Breast epithelium (tissue), 4 donors: ENCODE measurements around the gene RBM18. TPM values are rescaled to one million over a fixed set of nuclear protein-coding genes. Genes with fewer than 3 reads are reported as not detected.

Experiments
- DNase-seq, 2 donors: peaks; one replicate each; pipeline ENCODE4 v3.0.0-alpha.2; 2019; ENCODE audit warnings: low spot score in 2 of 2
- H3K27ac ChIP-seq, 2 donors: fragments of 200-600 bp; sonication (generic) in 1 of 2; one replicate each; pipeline ENCODE4 v1.5.1; 2016 to 2019; ENCODE audit warnings: mild to moderate bottlenecking in 1 of 2
- H3K27me3 ChIP-seq, 2 donors: fragments of 200-600 bp; sonication (generic) in 1 of 2; one replicate each; pipeline versions ENCODE4 v1.5.1 to v1.6.0; 2017 to 2019; ENCODE audit warnings: control low read depth in 1 of 2, mild to moderate bottlenecking in 1 of 2
- H3K36me3 ChIP-seq: fragments of 200-600 bp; one replicate; pipeline ENCODE4 v1.5.1; 2019
- H3K4me1 ChIP-seq, 2 donors: fragments of 200-600 bp; sonication (generic); one replicate each; pipeline ENCODE4 v1.5.1; 2016 to 2019; ENCODE audit warnings: control low read depth in 1 of 2
- H3K4me3 ChIP-seq, 3 donors: fragments of 200-600 bp; sonication (generic); 1 replicate in 2 of 3; 2 replicates in 1 of 3; pipeline ENCODE4 v1.5.1; 2016 to 2019; ENCODE audit warnings: mild to moderate bottlenecking in 3 of 3, moderate library complexity in 2 of 3
- H3K9me3 ChIP-seq, 2 donors: fragments of 200-600 bp; sonication (generic) in 1 of 2; one replicate each; pipeline ENCODE4 v1.5.1; 2016 to 2019; ENCODE audit warnings: control low read depth in 1 of 2
- POLR2A ChIP-seq: fragments of 450-650 bp; IDR thresholded peaks from one replicate; pipeline ENCODE4 v1.6.1; 2016; ENCODE audit warnings: antibody characterized with exemption, mild to moderate bottlenecking, moderate library complexity
- POLR2AphosphoS5 ChIP-seq, 3 donors: sonication (generic); formaldehyde crosslinking; IDR thresholded peaks; one replicate each; pipeline ENCODE4 v1.6.1; 2017; ENCODE audit warnings: antibody characterized with exemption in 3 of 3
- intact Hi-C: fragments of 100-400 bp; cut with DNase I; formaldehyde crosslinking; loops from one replicate; pipeline ENCODE4 v1.15.1; 2023; ENCODE audit warnings: low total_unique reads
- total RNA-seq, 3 donors: library from RNA; depleted of rRNA; stranded (reverse); fragments of >200 nt; gene quantifications; one replicate each; pipeline ENCODE4 v1.1.0, GENCODE V29; 2016
- TF ChIP-seq, protein P1 (sequence below), 3 donors: fragments of 450-650 bp; IDR thresholded peaks; one replicate each; pipeline ENCODE4 v1.5.1; 2016 to 2017; ENCODE audit warnings: antibody characterized with exemption in 3 of 3, mild to moderate bottlenecking in 3 of 3, moderate library complexity in 3 of 3

The RBM18 gene
- total RNA-seq, 3 donors from 2014 or later, result 10.4 to 20.9 (median 13.4) TPM

GRCh38 chr9:122220673-122221182 lies 43.9 kb downstream of the RBM18 start:
- Histone ChIP-seq H3K4me1 (peaks cover 12 to 14% of the 10 kb centered on the region in 2 donors), H3K36me3 (no peaks in the 10 kb centered on the region), H3K27ac (no peak overlapping the region), H3K9me3 (no peaks in the 10 kb centered on the region), H3K27me3 (peaks cover 0 to 86% of the 10 kb centered on the region in 2 donors), H3K4me3 (peak overlapping the region in 1 of 3 donors; percentile 61)
- DNase-seq, result no peak
- intact Hi-C loops, result loop anchor here (5.0 kb wide), 1 partner anchor 1232 kb away; no protein-coding TSS in a partner anchor
- TF ChIP-seq POLR2AphosphoS5 (IDR thresholded peaks at IDR 0.05) (no peak), POLR2A (no peak)
- TF ChIP-seq, protein P1, sequence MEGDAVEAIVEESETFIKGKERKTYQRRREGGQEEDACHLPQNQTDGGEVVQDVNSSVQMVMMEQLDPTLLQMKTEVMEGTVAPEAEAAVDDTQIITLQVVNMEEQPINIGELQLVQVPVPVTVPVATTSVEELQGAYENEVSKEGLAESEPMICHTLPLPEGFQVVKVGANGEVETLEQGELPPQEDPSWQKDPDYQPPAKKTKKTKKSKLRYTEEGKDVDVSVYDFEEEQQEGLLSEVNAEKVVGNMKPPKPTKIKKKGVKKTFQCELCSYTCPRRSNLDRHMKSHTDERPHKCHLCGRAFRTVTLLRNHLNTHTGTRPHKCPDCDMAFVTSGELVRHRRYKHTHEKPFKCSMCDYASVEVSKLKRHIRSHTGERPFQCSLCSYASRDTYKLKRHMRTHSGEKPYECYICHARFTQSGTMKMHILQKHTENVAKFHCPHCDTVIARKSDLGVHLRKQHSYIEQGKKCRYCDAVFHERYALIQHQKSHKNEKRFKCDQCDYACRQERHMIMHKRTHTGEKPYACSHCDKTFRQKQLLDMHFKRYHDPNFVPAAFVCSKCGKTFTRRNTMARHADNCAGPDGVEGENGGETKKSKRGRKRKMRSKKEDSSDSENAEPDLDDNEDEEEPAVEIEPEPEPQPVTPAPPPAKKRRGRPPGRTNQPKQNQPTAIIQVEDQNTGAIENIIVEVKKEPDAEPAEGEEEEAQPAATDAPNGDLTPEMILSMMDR (IDR thresholded peaks at IDR 0.05), result no peak

- no peaks in the 10 kb centered on the region for H3K36me3 ChIP-seq
- intact Hi-C loops, result loop anchor here (5.0 kb wide), 1 partner anchor 1232 kb away; no protein-coding TSS in a partner anchor
- TF ChIP-seq POLR2AphosphoS5 (IDR thresholded peaks at IDR 0.05) (no peak), POLR2A (no peak)
- TF ChIP-seq, protein P1 (IDR thresholded peaks at IDR 0.05), result no peak
- H3K9me3 ChIP-seq, result no peaks in the 10 kb centered on the region
- peaks cover 12 to 14% of the 10 kb centered on the region in 2 donors for H3K4me1 ChIP-seq
- H3K27me3 ChIP-seq, result peaks cover 0 to 84% of the 10 kb centered on the region in 2 donors
- DNase-seq, result no peak
- H3K4me3 ChIP-seq, result peak overlapping the region; percentile 3 to 61 (median 32)
- H3K27ac ChIP-seq, result no peak overlapping the region
Measured at GRCh38 chr9:122219856-122220672, 44.6 kb downstream of the RBM18 start.

- TF ChIP-seq, protein P1 (IDR thresholded peaks at IDR 0.05), result no peak
- TF ChIP-seq POLR2A (no peak), POLR2AphosphoS5 (IDR thresholded peaks at IDR 0.05) (no peak)
- peaks cover 2 to 80% of the 10 kb centered on the region in 2 donors for H3K27me3 ChIP-seq
- no peak overlapping the region for H3K27ac ChIP-seq
- peaks cover 12 to 14% of the 10 kb centered on the region in 2 donors for H3K4me1 ChIP-seq
- peak overlapping the region; percentile 3 to 61 (median 32) for H3K4me3 ChIP-seq
- intact Hi-C loops, result no loop called here
- no peaks in the 10 kb centered on the region for H3K36me3 ChIP-seq
- no peak for DNase-seq
- H3K9me3 ChIP-seq, result no peaks in the 10 kb centered on the region
Measured at GRCh38 chr9:122218935-122219855, 45.4 kb downstream of the RBM18 start.

GRCh38 chr9:122218071-122218934 lies 46.3 kb downstream of the RBM18 start:
- Histone ChIP-seq H3K9me3 (no peaks in the 10 kb centered on the region), H3K27me3 (peaks cover 4 to 86% of the 10 kb centered on the region in 2 donors), H3K36me3 (no peaks in the 10 kb centered on the region), H3K4me1 (peaks cover 14 to 17% of the 10 kb centered on the region in 2 donors), H3K4me3 (peak overlapping the region in 1 of 3 donors; percentile 61), H3K27ac (no peak overlapping the region)
- no peak for DNase-seq
- TF ChIP-seq, protein P1 (IDR thresholded peaks at IDR 0.05), result no peak
- TF ChIP-seq POLR2AphosphoS5 (IDR thresholded peaks at IDR 0.05), result no peak
- no peak for TF ChIP-seq POLR2A
- intact Hi-C loops, result no loop called here
